Measurements from ENCODE around the gene SLC7A8.

GRCh38 chr14:23154964-23155587 lies 28.4 kb downstream of the SLC7A8 start:
- no peak for TF ChIP-seq REST (IDR thresholded peaks at IDR 0.05; ENCODE audit: insufficient read depth in 1 of 2, low read depth in 2 of 2, low read length in 2 of 2)
- no peak for TF ChIP-seq TAF1 (IDR thresholded peaks at IDR 0.05; ENCODE audit: borderline replicate concordance, insufficient read depth, low read length)

Measured in PFSK-1 (cell line).